OCI-LY1 (cell line): ENCODE measurements around the gene RTTN.

Source experiments
- H2AFZ ChIP-seq: fragments of 200-600 bp; sonication (generic), shearing (Covaris generic); 2 replicates; pipeline ENCODE4 v1.6.0; 2014; ENCODE audit warnings: antibody characterized with exemption, mild to moderate bottlenecking, low read length
- H3F3A ChIP-seq: fragments of 200-600 bp; sonication (generic), shearing (Covaris generic); 2 replicates; pipeline ENCODE4 v1.6.0; 2014; ENCODE audit warnings: mild to moderate bottlenecking, antibody characterized with exemption, low read length, moderate library complexity; ENCODE audit not compliant: insufficient read depth
- H3K27ac ChIP-seq: fragments of 200-600 bp; sonication (generic); 2 replicates; pipeline ENCODE4 v1.5.1; 2014; ENCODE audit warnings: low read length, mixed run types, mild to moderate bottlenecking, low read depth; ENCODE audit not compliant: poor library complexity, severe bottlenecking
- H3K27me3 ChIP-seq: fragments of 200-600 bp; sonication (generic); 2 replicates; pipeline ENCODE4 v1.6.0; 2014; ENCODE audit warnings: antibody characterized with exemption, mild to moderate bottlenecking, low read length, moderate library complexity; ENCODE audit not compliant: insufficient read depth
- H3K36me3 ChIP-seq: fragments of 200-600 bp; sonication (generic); 2 replicates; pipeline ENCODE4 v1.6.1; 2014; ENCODE audit warnings: mild to moderate bottlenecking, antibody characterized with exemption, low read length, moderate library complexity, mixed read lengths; ENCODE audit not compliant: insufficient read depth
- H3K4me1 ChIP-seq: fragments of 200-600 bp; sonication (generic); 2 replicates; pipeline ENCODE4 v1.5.1; 2014; ENCODE audit warnings: mild to moderate bottlenecking, low read length, moderate library complexity; ENCODE audit not compliant: insufficient read depth, severe bottlenecking
- H3K4me2 ChIP-seq: fragments of 200-600 bp; sonication (generic), shearing (Covaris generic); 2 replicates; pipeline ENCODE4 v1.6.1; 2014; ENCODE audit warnings: low read length
- H3K4me3 ChIP-seq: fragments of 200-600 bp; sonication (generic); 2 replicates; pipeline ENCODE4 v1.5.1; 2014; ENCODE audit warnings: low read length, low read depth, mild to moderate bottlenecking, mixed read lengths; ENCODE audit not compliant: poor library complexity, severe bottlenecking
- H3K79me2 ChIP-seq: fragments of 200-600 bp; shearing (Covaris generic); 2 replicates; pipeline ENCODE4 v1.6.1; 2016; ENCODE audit warnings: mixed run types, low read length, mixed read lengths; ENCODE audit not compliant: insufficient read depth
- H3K9ac ChIP-seq: fragments of 200-600 bp; sonication (generic), shearing (Covaris generic); 2 replicates; pipeline ENCODE4 v1.6.1; 2014; ENCODE audit warnings: mild to moderate bottlenecking, low read length, mixed read lengths
- H3K9me2 ChIP-seq: fragments of 200-600 bp; sonication (generic), shearing (Covaris generic); 2 replicates; pipeline ENCODE4 v1.6.1; 2014; ENCODE audit warnings: low read depth, mild to moderate bottlenecking, low read length, mixed read lengths
- H3K9me3 ChIP-seq: fragments of 200-600 bp; shearing (Covaris generic); 2 replicates; pipeline ENCODE4 v1.6.1; 2014; ENCODE audit warnings: low read length, mixed read lengths
- H4K20me1 ChIP-seq: fragments of 200-600 bp; sonication (generic), shearing (Covaris generic); 2 replicates; pipeline ENCODE4 v1.6.0; 2016; ENCODE audit warnings: mild to moderate bottlenecking, low read length; ENCODE audit not compliant: insufficient read depth
- EZH2 ChIP-seq: fragments of 200-600 bp; sonication (generic), shearing (Covaris generic); IDR thresholded peaks from 2 replicates; pipeline ENCODE4 v1.8.0; 2017; ENCODE audit warnings: borderline replicate concordance, mixed run types, mild to moderate bottlenecking, antibody characterized with exemption, low read length, moderate library complexity, mixed read lengths
- TF ChIP-seq, protein P1 (sequence below): fragments of 200-600 bp; sonication (generic), shearing (Covaris generic); IDR thresholded peaks from 2 replicates; pipeline ENCODE4 v1.5.1; 2017; ENCODE audit warnings: mild to moderate bottlenecking, antibody characterized with exemption, low read length, moderate library complexity, mixed read lengths

Gene RTTN

DNA sequence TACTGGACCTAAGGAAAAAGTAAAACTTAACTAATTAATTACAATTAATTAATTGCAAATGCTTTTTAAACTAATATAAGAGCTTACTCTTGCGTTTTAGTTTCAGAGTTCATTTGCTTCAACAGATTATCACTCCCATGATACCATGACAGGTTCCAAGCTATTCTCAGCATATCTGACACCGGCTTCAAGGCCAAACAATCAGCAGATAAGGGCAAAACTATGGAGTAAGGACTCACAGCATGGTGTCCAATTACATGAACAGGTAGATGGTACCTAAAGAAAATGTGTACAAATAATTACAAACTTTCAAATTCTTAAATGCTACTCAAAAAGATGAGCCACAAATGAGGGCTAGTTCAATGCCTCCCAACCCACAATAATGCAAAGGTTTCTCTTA, 77.2 kb downstream of the RTTN start:
- no peak overlapping the region for H3K9ac ChIP-seq
- H3K79me2 ChIP-seq, result no peaks in the 10 kb centered on the region
- TF ChIP-seq, protein P1, sequence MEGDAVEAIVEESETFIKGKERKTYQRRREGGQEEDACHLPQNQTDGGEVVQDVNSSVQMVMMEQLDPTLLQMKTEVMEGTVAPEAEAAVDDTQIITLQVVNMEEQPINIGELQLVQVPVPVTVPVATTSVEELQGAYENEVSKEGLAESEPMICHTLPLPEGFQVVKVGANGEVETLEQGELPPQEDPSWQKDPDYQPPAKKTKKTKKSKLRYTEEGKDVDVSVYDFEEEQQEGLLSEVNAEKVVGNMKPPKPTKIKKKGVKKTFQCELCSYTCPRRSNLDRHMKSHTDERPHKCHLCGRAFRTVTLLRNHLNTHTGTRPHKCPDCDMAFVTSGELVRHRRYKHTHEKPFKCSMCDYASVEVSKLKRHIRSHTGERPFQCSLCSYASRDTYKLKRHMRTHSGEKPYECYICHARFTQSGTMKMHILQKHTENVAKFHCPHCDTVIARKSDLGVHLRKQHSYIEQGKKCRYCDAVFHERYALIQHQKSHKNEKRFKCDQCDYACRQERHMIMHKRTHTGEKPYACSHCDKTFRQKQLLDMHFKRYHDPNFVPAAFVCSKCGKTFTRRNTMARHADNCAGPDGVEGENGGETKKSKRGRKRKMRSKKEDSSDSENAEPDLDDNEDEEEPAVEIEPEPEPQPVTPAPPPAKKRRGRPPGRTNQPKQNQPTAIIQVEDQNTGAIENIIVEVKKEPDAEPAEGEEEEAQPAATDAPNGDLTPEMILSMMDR, result no peak
- no peak for TF ChIP-seq EZH2
- H3K4me2 ChIP-seq, result no peak overlapping the region
- no peaks in the 10 kb centered on the region for H3K27me3 ChIP-seq
- H3K4me3 ChIP-seq, result no peak overlapping the region
- H3K9me2 ChIP-seq, result no peaks in the 10 kb centered on the region
- H3K9me3 ChIP-seq, result no peaks in the 10 kb centered on the region
- no peaks in the 10 kb centered on the region for H3K4me1 ChIP-seq
- peaks cover 46% of the 10 kb centered on the region for H3K36me3 ChIP-seq
- H4K20me1 ChIP-seq, result no peaks in the 10 kb centered on the region
- no peak overlapping the region for H2AFZ ChIP-seq
- H3K27ac ChIP-seq, result no peak overlapping the region
- H3F3A ChIP-seq, result no peaks in the 10 kb centered on the region

DNA sequence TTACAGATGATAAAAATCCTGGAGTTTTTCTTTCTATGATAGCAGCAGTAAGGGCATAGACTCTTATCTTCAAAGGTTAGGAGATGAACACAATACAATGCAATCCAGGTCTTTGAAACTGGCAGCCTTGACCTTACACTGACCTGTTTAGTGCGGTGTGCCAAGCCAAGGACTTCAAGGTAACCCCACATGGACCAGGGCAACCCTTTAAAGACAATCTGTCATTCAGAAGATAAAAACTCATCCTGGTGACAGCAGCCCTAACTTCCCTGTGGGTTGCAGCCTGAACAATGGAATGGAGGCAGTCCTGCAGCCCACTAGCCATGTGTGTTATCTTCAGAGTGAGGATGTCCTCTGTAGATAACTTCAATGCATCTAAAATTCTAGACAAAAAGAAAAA, 78.1 kb downstream of the RTTN start:
- no peak overlapping the region for H3K4me3 ChIP-seq
- no peaks in the 10 kb centered on the region for H3K27me3 ChIP-seq
- no peak overlapping the region for H3K27ac ChIP-seq
- peaks cover 38% of the 10 kb centered on the region for H3K36me3 ChIP-seq
- H3K9me2 ChIP-seq, result no peaks in the 10 kb centered on the region
- H3K4me1 ChIP-seq, result no peaks in the 10 kb centered on the region
- no peaks in the 10 kb centered on the region for H4K20me1 ChIP-seq
- no peak overlapping the region for H3K9ac ChIP-seq
- H3K79me2 ChIP-seq, result no peaks in the 10 kb centered on the region
- H3K9me3 ChIP-seq, result no peaks in the 10 kb centered on the region
- TF ChIP-seq EZH2, result no peak
- TF ChIP-seq, protein P1, result no peak
- H2AFZ ChIP-seq, result no peak overlapping the region
- H3K4me2 ChIP-seq, result no peak overlapping the region
- H3F3A ChIP-seq, result no peaks in the 10 kb centered on the region

DNA sequence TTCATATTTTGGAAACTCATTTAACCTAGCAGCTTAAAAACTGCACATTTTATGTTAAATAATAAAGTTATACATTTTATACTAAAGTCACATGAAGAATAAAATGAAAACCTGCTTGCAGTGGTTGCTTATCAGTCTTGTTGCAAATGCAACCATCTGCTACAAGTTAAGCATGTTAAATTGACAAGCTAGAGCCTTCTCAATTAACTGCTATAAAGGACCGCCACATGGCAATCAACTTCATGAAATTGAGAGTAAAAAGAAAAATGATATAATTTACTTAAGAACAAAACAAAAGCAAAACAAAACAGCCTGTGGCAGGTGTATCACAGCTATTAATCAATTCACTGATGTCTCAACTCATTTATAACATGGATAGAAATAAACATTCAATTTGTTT, 78.7 kb downstream of the RTTN start:
- no peak overlapping the region for H3K4me3 ChIP-seq
- no peaks in the 10 kb centered on the region for H3K27me3 ChIP-seq
- H3K27ac ChIP-seq, result no peak overlapping the region
- H3K9me2 ChIP-seq, result no peaks in the 10 kb centered on the region
- H2AFZ ChIP-seq, result no peak overlapping the region
- no peaks in the 10 kb centered on the region for H3K79me2 ChIP-seq
- peaks cover 38% of the 10 kb centered on the region for H3K36me3 ChIP-seq
- no peak overlapping the region for H3K4me2 ChIP-seq
- no peaks in the 10 kb centered on the region for H3K4me1 ChIP-seq
- no peak for TF ChIP-seq EZH2
- TF ChIP-seq, protein P1, result no peak
- no peaks in the 10 kb centered on the region for H3K9me3 ChIP-seq
- no peaks in the 10 kb centered on the region for H4K20me1 ChIP-seq
- no peaks in the 10 kb centered on the region for H3F3A ChIP-seq
- no peak overlapping the region for H3K9ac ChIP-seq
